SU-DHL-6 (cell line): ENCODE measurements around the gene CHD6.
"Not testable (repeated sequence)": the region's sequence is repeated elsewhere in the genome, so short reads cannot be mapped to it uniquely, and the experiment has no call there.

ENCODE experiments used
- H2AFZ ChIP-seq: fragments of 200-600 bp; sonication (generic); 2 replicates; pipeline ENCODE4 v1.6.1; 2014; ENCODE audit warnings: low read depth, mild to moderate bottlenecking, moderate library complexity, mixed read lengths, antibody characterized with exemption, low read length; ENCODE audit not compliant: severe bottlenecking
- H3F3A ChIP-seq: fragments of 200-600 bp; shearing (Covaris generic); 2 replicates; pipeline ENCODE4 v1.6.0; 2016; ENCODE audit warnings: antibody characterized with exemption, mild to moderate bottlenecking; ENCODE audit not compliant: insufficient read depth
- H3K27ac ChIP-seq: fragments of 200-600 bp; sonication (generic); 2 replicates; pipeline ENCODE4 v1.5.1; 2016; ENCODE audit warnings: low read depth, mild to moderate bottlenecking, low read length, moderate library complexity, mixed read lengths
- H3K27me3 ChIP-seq: fragments of 200-600 bp; sonication (generic), shearing (Covaris generic); 2 replicates; pipeline ENCODE4 v1.6.0; 2014; ENCODE audit warnings: mild to moderate bottlenecking, low read length
- H3K36me3 ChIP-seq: fragments of 200-600 bp; sonication (generic); 2 replicates; pipeline ENCODE4 v1.6.1; 2014; ENCODE audit warnings: mild to moderate bottlenecking, low read length, mixed read lengths
- H3K4me2 ChIP-seq: fragments of 300-600, 200-600 bp; shearing (Covaris generic), sonication (generic); 2 replicates; pipeline ENCODE4 v1.6.0; 2014; ENCODE audit warnings: low read length, low read depth, mild to moderate bottlenecking; ENCODE audit not compliant: poor library complexity, severe bottlenecking
- H3K4me3 ChIP-seq: fragments of 200-600 bp; sonication (generic); 2 replicates; pipeline ENCODE4 v1.5.1; 2014; ENCODE audit warnings: antibody characterized with exemption, low read length, mild to moderate bottlenecking, mixed read lengths; ENCODE audit not compliant: insufficient read depth, poor library complexity, severe bottlenecking
- H3K79me2 ChIP-seq: fragments of 200-600 bp; sonication (generic); 2 replicates; pipeline ENCODE4 v1.6.1; 2014; ENCODE audit warnings: mild to moderate bottlenecking, low read length, moderate library complexity; ENCODE audit not compliant: insufficient read depth
- H3K9ac ChIP-seq: fragments of 200-600 bp; sonication (generic); 2 replicates; pipeline ENCODE4 v1.7.0; 2014; ENCODE audit warnings: mild to moderate bottlenecking, low read length
- H3K9me2 ChIP-seq: fragments of 200-600 bp; sonication (generic); replicated peaks from 2 replicates; pipeline ENCODE4 v1.6.1; 2014; ENCODE audit warnings: low read length; ENCODE audit not compliant: insufficient read depth
- H3K9me3 ChIP-seq: fragments of 200-600 bp; sonication (generic); 2 replicates; pipeline ENCODE4 v1.6.1; 2014; ENCODE audit warnings: low read length, mixed read lengths; ENCODE audit not compliant: insufficient read depth
- H4K20me1 ChIP-seq: fragments of 200-600 bp; sonication (generic); 2 replicates; pipeline ENCODE4 v1.6.1; 2014; ENCODE audit warnings: low read depth, mild to moderate bottlenecking, antibody characterized with exemption, low read length, moderate library complexity, mixed read lengths
- EZH2phosphoT487 ChIP-seq: fragments of 200-600 bp; sonication (generic), shearing (Covaris generic); conservative IDR thresholded peaks from 2 replicates; pipeline ENCODE4 v1.6.1; 2018; ENCODE audit warnings: mild to moderate bottlenecking, antibody characterized with exemption, low read length, moderate library complexity, mixed read lengths
- TF ChIP-seq, protein P1 (sequence below): fragments of 200-600 bp; sonication (generic); IDR thresholded peaks from one replicate; pipeline ENCODE4 v1.5.1; 2017; ENCODE audit warnings: antibody characterized with exemption, mild to moderate bottlenecking, low read length, moderate library complexity; ENCODE audit not compliant: insufficient read depth, poor library complexity, severe bottlenecking

Gene CHD6

DNA sequence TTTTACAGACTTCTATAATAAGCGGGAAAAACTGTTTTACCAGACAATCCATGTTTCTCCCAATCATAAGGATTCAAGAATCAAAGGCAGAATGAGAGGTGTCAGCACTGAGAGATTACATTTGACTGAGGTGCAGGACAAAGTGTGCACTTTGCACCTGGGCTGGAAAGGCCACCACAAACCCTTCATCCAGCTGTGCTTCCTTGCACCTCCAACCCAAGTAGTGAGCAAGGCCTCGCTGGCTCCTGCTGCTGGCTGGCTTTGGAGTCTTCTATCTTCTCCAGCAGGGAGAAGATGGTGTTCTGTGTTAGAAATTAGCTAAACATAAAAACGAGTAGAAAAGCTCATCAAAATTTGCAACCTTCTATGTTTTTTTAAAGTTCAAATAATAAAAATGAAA is 77.7 kb downstream of the CHD6 start:
- Histone ChIP-seq H4K20me1 (no peaks in the 10 kb centered on the region), H2AFZ (no peak overlapping the region), H3F3A (no peaks in the 10 kb centered on the region), H3K79me2 (no peaks in the 10 kb centered on the region), H3K9ac (no peak overlapping the region), H3K9me2 (no peaks in the 10 kb centered on the region), H3K4me2 (no peak overlapping the region), H3K9me3 (peaks cover 4% of the 10 kb centered on the region; the same call in 1 of the 2 replicates), H3K36me3 (0 out of 2 replicates have a peak, but pooled peaks cover 4% of the 10 kb centered on the region), H3K27me3 (no peaks in the 10 kb centered on the region), H3K27ac (no peak overlapping the region), H3K4me3 (no peak overlapping the region)
- TF ChIP-seq EZH2phosphoT487: no peak
- TF ChIP-seq, protein P1, sequence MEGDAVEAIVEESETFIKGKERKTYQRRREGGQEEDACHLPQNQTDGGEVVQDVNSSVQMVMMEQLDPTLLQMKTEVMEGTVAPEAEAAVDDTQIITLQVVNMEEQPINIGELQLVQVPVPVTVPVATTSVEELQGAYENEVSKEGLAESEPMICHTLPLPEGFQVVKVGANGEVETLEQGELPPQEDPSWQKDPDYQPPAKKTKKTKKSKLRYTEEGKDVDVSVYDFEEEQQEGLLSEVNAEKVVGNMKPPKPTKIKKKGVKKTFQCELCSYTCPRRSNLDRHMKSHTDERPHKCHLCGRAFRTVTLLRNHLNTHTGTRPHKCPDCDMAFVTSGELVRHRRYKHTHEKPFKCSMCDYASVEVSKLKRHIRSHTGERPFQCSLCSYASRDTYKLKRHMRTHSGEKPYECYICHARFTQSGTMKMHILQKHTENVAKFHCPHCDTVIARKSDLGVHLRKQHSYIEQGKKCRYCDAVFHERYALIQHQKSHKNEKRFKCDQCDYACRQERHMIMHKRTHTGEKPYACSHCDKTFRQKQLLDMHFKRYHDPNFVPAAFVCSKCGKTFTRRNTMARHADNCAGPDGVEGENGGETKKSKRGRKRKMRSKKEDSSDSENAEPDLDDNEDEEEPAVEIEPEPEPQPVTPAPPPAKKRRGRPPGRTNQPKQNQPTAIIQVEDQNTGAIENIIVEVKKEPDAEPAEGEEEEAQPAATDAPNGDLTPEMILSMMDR: no peak

DNA sequence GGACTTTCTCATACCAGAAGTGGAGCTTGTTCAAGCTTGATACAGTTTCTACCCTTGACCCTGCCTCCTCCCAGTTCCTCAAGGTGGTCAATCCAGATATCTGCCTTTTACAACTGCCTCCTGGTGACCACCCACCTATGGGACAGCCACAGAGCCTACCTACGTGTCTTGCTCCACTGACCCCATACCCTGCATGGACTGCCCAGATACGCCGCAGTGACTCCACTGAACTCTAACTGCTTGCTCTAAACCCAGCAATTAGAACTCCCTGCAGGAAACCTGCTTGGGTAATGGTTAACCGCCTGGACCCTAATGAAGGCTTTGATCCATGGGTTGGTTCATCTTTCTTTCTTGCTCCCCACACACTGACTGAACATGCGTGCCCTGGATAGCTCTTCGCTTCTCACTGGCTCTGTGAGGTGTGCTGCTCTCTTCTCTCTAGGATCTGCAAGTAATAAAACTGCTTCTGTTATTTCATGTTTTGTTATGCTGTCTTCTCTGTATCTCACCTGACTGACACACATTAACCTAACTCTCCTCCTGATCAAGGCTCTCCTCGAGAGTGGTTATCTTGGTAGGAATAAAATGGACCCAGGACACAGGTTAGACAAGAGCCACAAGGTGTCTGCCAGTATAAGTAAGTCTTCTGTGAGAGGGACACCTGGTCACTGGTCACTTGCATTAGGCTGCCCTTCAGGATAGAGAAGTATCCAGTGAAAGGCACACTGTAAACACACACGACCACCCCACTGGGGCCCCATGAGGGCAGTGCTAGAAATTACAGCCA is 79.2 kb downstream of the CHD6 start:
- no peak overlapping the region for H3K4me3 ChIP-seq
- no peaks in the 10 kb centered on the region for H3K27me3 ChIP-seq
- H3K79me2 ChIP-seq: no peaks in the 10 kb centered on the region
- no peak for TF ChIP-seq EZH2phosphoT487
- TF ChIP-seq, protein P1: no peak
- H3K27ac ChIP-seq: no peak overlapping the region
- no peaks in the 10 kb centered on the region for H3K9me2 ChIP-seq
- peaks cover 4% of the 10 kb centered on the region; the same call in 1 of the 2 replicates for H3K9me3 ChIP-seq
- H3K36me3 ChIP-seq: 0 out of 2 replicates have a peak, but pooled peaks cover 4% of the 10 kb centered on the region
- no peak overlapping the region for H2AFZ ChIP-seq
- H3K4me2 ChIP-seq: no peak overlapping the region
- no peaks in the 10 kb centered on the region for H4K20me1 ChIP-seq
- no peaks in the 10 kb centered on the region for H3F3A ChIP-seq
- no peak overlapping the region for H3K9ac ChIP-seq

DNA sequence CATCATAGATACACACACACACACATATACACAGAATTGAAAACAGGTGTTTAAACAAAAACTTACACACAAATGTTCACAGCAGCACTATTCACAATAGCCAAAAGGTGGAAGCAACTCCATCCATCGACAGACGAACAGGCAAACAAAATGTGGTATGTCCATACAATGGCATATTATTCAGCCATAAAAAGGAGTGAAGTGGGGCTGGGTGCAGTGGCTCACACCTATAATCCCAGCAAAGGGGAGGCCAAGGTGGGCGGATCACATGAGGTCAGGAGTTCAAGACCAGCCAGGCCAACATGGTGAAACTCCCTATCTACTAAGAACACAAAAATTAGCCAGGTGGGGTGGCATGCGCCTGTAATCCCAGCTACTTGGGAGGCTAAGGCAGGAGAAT is 80.3 kb downstream of the CHD6 start:
- peaks cover 4% of the 10 kb centered on the region; the same call in 1 of the 2 replicates for H3K9me3 ChIP-seq
- no peaks in the 10 kb centered on the region for H3F3A ChIP-seq
- no peak overlapping the region for H2AFZ ChIP-seq
- H3K4me2 ChIP-seq: no peak overlapping the region
- H3K27me3 ChIP-seq: no peaks in the 10 kb centered on the region
- no peaks in the 10 kb centered on the region for H4K20me1 ChIP-seq
- no peak overlapping the region for H3K27ac ChIP-seq
- no peak for TF ChIP-seq EZH2phosphoT487
- TF ChIP-seq, protein P1: no peak
- no peaks in the 10 kb centered on the region for H3K9me2 ChIP-seq
- 0 out of 2 replicates have a peak, but pooled peaks cover 4% of the 10 kb centered on the region for H3K36me3 ChIP-seq
- no peak overlapping the region for H3K9ac ChIP-seq
- no peaks in the 10 kb centered on the region for H3K79me2 ChIP-seq
- H3K4me3 ChIP-seq: no peak overlapping the region

DNA sequence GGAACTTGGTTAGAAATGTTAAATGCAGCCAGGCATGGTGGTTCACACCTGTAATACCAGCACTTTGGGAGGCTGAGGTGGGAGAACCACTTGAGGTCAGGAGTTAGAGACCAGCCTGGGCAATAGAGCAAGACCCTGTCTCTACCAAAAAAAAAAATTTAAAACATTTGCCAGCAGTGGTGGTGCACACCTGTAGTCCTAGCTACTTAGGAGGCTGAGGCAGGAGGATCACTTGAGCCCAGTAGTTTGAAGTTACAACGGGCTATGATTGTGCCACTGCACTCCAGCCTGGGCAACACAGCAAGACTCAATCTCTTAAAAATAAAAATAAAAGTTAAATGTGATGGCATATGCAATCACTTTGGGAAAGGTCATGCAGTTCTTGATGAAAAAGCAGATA is 82.6 kb downstream of the CHD6 start:
- H4K20me1 ChIP-seq, H3F3A ChIP-seq, H2AFZ ChIP-seq, H3K4me2 ChIP-seq, H3K27me3 ChIP-seq, H3K36me3 ChIP-seq, H3K9ac ChIP-seq, H3K9me3 ChIP-seq, H3K79me2 ChIP-seq, H3K4me3 ChIP-seq, H3K27ac ChIP-seq, H3K9me2 ChIP-seq: not testable (repeated sequence)
